Neural progenitor cell (in vitro differentiated cells): ENCODE data around the gene PTCD3. TPM values are rescaled to one million over a fixed set of nuclear protein-coding genes. Genes with fewer than 3 reads are reported as not detected.

Source experiments
- DNase-seq: peaks from one replicate; pipeline ENCODE4 v3.0.0-alpha.2; 2016; ENCODE audit warnings: low spot score
- H2AFZ ChIP-seq: fragments of 200-600 bp; sonication (generic); replicated peaks from 2 replicates; pipeline ENCODE4 v1.6.1; 2016; ENCODE audit warnings: antibody characterized with exemption
- H3F3A ChIP-seq: fragments of 200-600 bp; sonication (generic); 2 replicates; pipeline ENCODE4 v1.6.1; 2016; ENCODE audit warnings: antibody characterized with exemption, low read depth
- H3K27ac ChIP-seq: fragments of 200-600 bp; sonication (generic); 2 replicates; pipeline ENCODE4 v1.5.1; 2016; ENCODE audit warnings: mild to moderate bottlenecking
- H3K27me3 ChIP-seq: fragments of 200-600 bp; sonication (generic); 2 replicates; pipeline ENCODE4 v1.6.1; 2016; ENCODE audit warnings: mild to moderate bottlenecking, moderate library complexity
- H3K36me3 ChIP-seq: fragments of 200-600 bp; sonication (generic); 2 replicates; pipeline ENCODE4 v1.5.1; 2016
- H3K4me1 ChIP-seq: fragments of 200-600 bp; sonication (generic); 2 replicates; pipeline ENCODE4 v1.6.1; 2016; ENCODE audit warnings: mixed run types
- H3K4me2 ChIP-seq: fragments of 200-600 bp; sonication (generic); 2 replicates; pipeline ENCODE4 v1.6.1; 2016
- H3K4me3 ChIP-seq: fragments of 200-600 bp; sonication (generic); 2 replicates; pipeline ENCODE4 v1.5.1; 2016
- H3K79me2 ChIP-seq: fragments of 200-600 bp; sonication (generic); 2 replicates; pipeline ENCODE4 v1.6.1; 2016; ENCODE audit warnings: low read depth
- H3K9ac ChIP-seq: fragments of 200-600 bp; sonication (generic); 2 replicates; pipeline ENCODE4 v1.6.1; 2016
- H3K9me3 ChIP-seq: fragments of 200-600 bp; sonication (generic); 2 replicates; pipeline ENCODE4 v1.5.1; 2016; ENCODE audit warnings: low read depth
- H4K20me1 ChIP-seq: fragments of 200-600 bp; sonication (generic); 2 replicates; pipeline ENCODE4 v1.6.1; 2016; ENCODE audit warnings: low read depth
- H3K27ac Mint-ChIP-seq: 3 replicates; pipeline ENCODE4 v1.8.0; 2021; ENCODE audit warnings: mixed read lengths
- H3K27me3 Mint-ChIP-seq: 2 replicates; pipeline ENCODE4 v1.8.0; 2022; ENCODE audit warnings: low read depth, mild to moderate bottlenecking, inconsistent platforms, moderate library complexity, mixed read lengths; ENCODE audit not compliant: insufficient read depth
- H3K36me3 Mint-ChIP-seq: 3 replicates; pipeline ENCODE4 v1.8.0; 2021; ENCODE audit warnings: mixed read lengths
- H3K4me1 Mint-ChIP-seq: 3 replicates; pipeline ENCODE4 v1.8.0; 2021; ENCODE audit warnings: mixed read lengths
- H3K4me3 Mint-ChIP-seq: 3 replicates; pipeline ENCODE4 v1.8.0; 2021; ENCODE audit warnings: mild to moderate bottlenecking, moderate library complexity, mixed read lengths
- H3K9me3 Mint-ChIP-seq: 3 replicates; pipeline ENCODE4 v1.8.0; 2020; ENCODE audit warnings: mixed read lengths
- EZH2 ChIP-seq: fragments of 200-600 bp; sonication (generic); IDR thresholded peaks from 2 replicates; pipeline ENCODE4 v1.6.1; 2017; ENCODE audit warnings: antibody characterized with exemption, mild to moderate bottlenecking, moderate library complexity
- EZH2phosphoT487 ChIP-seq: fragments of 200-600 bp; sonication (generic); IDR thresholded peaks from 2 replicates; pipeline ENCODE4 v1.6.1; 2017; ENCODE audit warnings: antibody characterized with exemption
- total RNA-seq: library from RNA; depleted of rRNA; stranded (reverse); fragments of >200 nt; gene quantifications from 2 replicates; pipeline ENCODE4 v1.2.3, GENCODE V29; 2015; ENCODE audit warnings: low replicate concordance
- TF ChIP-seq, protein P1 (sequence below): fragments of 200-600 bp; sonication (generic); IDR thresholded peaks from 2 replicates; pipeline ENCODE4 v1.5.1; 2017; ENCODE audit warnings: antibody characterized with exemption, mild to moderate bottlenecking

PTCD3 gene
- total RNA-seq, 1 donor from 2014 or later, result 269 TPM

DNA sequence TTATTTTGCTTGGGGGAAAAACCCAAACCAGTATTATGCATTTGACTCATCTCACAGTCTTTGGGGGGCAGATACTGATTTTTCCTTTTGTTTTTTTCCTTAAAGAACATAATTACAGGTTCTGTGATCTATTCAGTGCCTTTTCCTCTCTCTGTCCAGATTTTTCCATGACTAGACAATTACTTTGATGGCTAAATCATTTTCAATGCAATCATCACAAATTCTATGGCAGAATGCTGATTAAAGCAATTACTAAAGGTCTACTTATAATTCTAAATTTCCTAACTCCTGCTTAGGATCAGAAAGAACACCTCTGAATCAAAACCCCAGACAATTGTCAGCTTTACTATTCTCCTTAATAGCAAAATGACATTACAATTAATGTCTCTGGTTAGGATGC, 39.1 kb upstream of the PTCD3 start:
- Mint-ChIP-seq H3K9me3 (peaks cover 3% of the 10 kb centered on the region), H3K27me3 (peaks cover 3% of the 10 kb centered on the region), H3K4me3 (no peak overlapping the region), H3K36me3 (peaks cover 55% of the 10 kb centered on the region), H3K27ac (no peak overlapping the region), H3K4me1 (no peaks in the 10 kb centered on the region)
- no peak overlapping the region for H3K27ac ChIP-seq
- no peaks in the 10 kb centered on the region for H3F3A ChIP-seq
- H3K4me1 ChIP-seq, result no peaks in the 10 kb centered on the region
- H3K9ac ChIP-seq, result no peak overlapping the region
- no peak overlapping the region for H3K4me3 ChIP-seq
- no peak overlapping the region for H3K4me2 ChIP-seq
- no peak overlapping the region for H2AFZ ChIP-seq
- DNase-seq, result no peak
- H3K9me3 ChIP-seq, result no peaks in the 10 kb centered on the region
- H3K27me3 ChIP-seq, result no peaks in the 10 kb centered on the region
- TF ChIP-seq, protein P1, sequence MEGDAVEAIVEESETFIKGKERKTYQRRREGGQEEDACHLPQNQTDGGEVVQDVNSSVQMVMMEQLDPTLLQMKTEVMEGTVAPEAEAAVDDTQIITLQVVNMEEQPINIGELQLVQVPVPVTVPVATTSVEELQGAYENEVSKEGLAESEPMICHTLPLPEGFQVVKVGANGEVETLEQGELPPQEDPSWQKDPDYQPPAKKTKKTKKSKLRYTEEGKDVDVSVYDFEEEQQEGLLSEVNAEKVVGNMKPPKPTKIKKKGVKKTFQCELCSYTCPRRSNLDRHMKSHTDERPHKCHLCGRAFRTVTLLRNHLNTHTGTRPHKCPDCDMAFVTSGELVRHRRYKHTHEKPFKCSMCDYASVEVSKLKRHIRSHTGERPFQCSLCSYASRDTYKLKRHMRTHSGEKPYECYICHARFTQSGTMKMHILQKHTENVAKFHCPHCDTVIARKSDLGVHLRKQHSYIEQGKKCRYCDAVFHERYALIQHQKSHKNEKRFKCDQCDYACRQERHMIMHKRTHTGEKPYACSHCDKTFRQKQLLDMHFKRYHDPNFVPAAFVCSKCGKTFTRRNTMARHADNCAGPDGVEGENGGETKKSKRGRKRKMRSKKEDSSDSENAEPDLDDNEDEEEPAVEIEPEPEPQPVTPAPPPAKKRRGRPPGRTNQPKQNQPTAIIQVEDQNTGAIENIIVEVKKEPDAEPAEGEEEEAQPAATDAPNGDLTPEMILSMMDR, result no peak
- TF ChIP-seq EZH2phosphoT487, result no peak
- TF ChIP-seq EZH2, result no peak
- H3K79me2 ChIP-seq, result no peaks in the 10 kb centered on the region
- H3K36me3 ChIP-seq, result peaks cover 6% of the 10 kb centered on the region
- no peaks in the 10 kb centered on the region for H4K20me1 ChIP-seq

DNA sequence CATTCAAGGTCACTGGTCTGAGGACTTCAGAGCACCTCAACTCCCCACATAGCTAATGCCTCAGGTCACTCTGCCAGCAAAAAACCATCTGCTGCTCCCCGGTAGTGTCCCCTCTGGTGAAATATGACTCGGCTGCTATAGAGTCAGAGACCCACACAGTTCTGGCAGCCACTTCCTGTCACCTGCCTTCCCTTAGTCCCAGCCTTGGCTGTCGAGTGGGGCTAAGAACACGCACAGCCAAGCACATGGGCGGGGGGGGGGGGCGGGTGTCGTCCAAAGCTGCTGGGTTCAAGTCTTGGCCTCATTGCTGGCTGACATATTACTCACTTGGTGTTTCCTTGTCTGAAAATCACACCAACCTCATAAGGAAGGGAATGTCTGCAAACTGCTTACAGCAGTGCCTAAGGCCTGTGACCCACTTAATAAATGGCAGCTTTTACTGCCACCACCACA, 37.9 kb upstream of the PTCD3 start:
- H3K36me3 ChIP-seq, result peaks cover 6% of the 10 kb centered on the region
- H3K27me3 Mint-ChIP-seq, result peaks cover 3% of the 10 kb centered on the region
- no peak overlapping the region for H3K27ac Mint-ChIP-seq

DNA sequence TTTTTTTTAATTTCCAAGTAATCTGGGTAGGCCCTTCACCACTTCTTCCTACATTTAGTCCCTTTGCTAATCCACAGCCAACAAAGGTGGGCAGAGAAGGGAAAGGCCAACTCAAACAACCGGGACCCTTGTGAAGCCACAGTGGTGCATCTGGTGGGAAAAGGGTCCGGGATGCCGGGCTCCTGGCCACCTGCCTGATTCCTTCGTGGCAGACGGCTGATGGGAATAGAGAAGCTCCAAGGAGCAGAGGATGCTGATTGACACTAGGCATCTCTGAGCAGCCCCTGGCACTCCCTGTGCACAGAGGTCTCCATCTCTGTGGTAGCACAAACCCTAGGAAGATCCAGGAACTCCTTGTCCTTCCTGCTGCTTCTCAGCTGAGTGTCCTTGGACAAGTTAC, 37.4 kb upstream of the PTCD3 start:
- Histone ChIP-seq H3K4me2 (no peak overlapping the region), H3K27ac (no peak overlapping the region), H3F3A (no peaks in the 10 kb centered on the region), H3K27me3 (no peaks in the 10 kb centered on the region), H3K36me3 (peaks cover 6% of the 10 kb centered on the region), H4K20me1 (no peaks in the 10 kb centered on the region), H3K4me3 (no peak overlapping the region), H3K4me1 (no peaks in the 10 kb centered on the region), H2AFZ (no peak overlapping the region), H3K79me2 (no peaks in the 10 kb centered on the region), H3K9me3 (no peaks in the 10 kb centered on the region), H3K9ac (no peak overlapping the region)
- H3K27me3 Mint-ChIP-seq, result peaks cover 3% of the 10 kb centered on the region
- peaks cover 44% of the 10 kb centered on the region for H3K36me3 Mint-ChIP-seq
- H3K27ac Mint-ChIP-seq, result no peak overlapping the region
- peaks cover 3% of the 10 kb centered on the region for H3K9me3 Mint-ChIP-seq
- no peak overlapping the region for H3K4me3 Mint-ChIP-seq
- TF ChIP-seq, protein P1, result no peak
- TF ChIP-seq EZH2phosphoT487 (no peak), EZH2 (no peak)
- no peaks in the 10 kb centered on the region for H3K4me1 Mint-ChIP-seq
- DNase-seq, result no peak

More for the DNA sequence above, 37.9 kb upstream of the PTCD3 start:
- Mint-ChIP-seq H3K4me1 (no peaks in the 10 kb centered on the region), H3K9me3 (peaks cover 3% of the 10 kb centered on the region), H3K4me3 (no peak overlapping the region), H3K36me3 (peaks cover 49% of the 10 kb centered on the region)
- Histone ChIP-seq H3K4me1 (no peaks in the 10 kb centered on the region), H2AFZ (no peak overlapping the region), H3K79me2 (no peaks in the 10 kb centered on the region), H3K27ac (no peak overlapping the region), H3K9ac (no peak overlapping the region), H3K27me3 (no peaks in the 10 kb centered on the region), H4K20me1 (no peaks in the 10 kb centered on the region), H3F3A (no peaks in the 10 kb centered on the region), H3K4me2 (no peak overlapping the region), H3K9me3 (no peaks in the 10 kb centered on the region), H3K4me3 (no peak overlapping the region)
- DNase-seq, result no peak
- TF ChIP-seq EZH2 (no peak), EZH2phosphoT487 (no peak)
- TF ChIP-seq, protein P1, result no peak
